GM12873 (cell line): ENCODE results near the gene CST6.

ENCODE experiments used
- TF ChIP-seq, protein P1 (sequence below): IDR thresholded peaks from 2 replicates; pipeline ENCODE4 v1.5.1; 2012; ENCODE audit warnings: low read depth, mild to moderate bottlenecking, moderate library complexity, low read length, control low read depth; ENCODE audit not compliant: insufficient read depth; ENCODE audit errors: missing control alignments

Gene CST6

GRCh38 chr11:66055021-66055420 is 43.2 kb downstream of the CST6 start:
- TF ChIP-seq, protein P1, sequence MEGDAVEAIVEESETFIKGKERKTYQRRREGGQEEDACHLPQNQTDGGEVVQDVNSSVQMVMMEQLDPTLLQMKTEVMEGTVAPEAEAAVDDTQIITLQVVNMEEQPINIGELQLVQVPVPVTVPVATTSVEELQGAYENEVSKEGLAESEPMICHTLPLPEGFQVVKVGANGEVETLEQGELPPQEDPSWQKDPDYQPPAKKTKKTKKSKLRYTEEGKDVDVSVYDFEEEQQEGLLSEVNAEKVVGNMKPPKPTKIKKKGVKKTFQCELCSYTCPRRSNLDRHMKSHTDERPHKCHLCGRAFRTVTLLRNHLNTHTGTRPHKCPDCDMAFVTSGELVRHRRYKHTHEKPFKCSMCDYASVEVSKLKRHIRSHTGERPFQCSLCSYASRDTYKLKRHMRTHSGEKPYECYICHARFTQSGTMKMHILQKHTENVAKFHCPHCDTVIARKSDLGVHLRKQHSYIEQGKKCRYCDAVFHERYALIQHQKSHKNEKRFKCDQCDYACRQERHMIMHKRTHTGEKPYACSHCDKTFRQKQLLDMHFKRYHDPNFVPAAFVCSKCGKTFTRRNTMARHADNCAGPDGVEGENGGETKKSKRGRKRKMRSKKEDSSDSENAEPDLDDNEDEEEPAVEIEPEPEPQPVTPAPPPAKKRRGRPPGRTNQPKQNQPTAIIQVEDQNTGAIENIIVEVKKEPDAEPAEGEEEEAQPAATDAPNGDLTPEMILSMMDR, result no peak

DNA sequence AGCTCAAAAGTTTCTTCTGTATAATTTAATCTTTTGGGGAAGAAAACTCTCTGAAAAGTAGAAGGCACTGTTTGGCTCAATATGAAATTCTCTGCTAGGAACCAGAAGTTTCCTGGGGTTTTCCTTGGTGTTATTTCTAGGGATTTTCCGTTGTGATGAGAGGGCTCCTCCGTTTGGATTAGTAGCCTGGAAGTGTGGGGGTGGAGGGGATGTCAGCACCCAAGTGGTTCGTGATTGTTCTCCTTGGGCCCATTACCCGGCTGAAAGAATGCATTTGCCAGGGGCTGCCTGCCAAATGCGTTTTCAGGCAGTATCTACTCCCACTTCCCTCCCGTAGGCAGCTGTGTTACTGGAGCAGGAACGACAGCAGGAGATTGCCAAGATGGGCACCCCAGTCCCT is 44.7 kb downstream of the CST6 start:
- TF ChIP-seq, protein P1, result no peak

GRCh38 chr11:66059966-66060680 is 48.3 kb downstream of the CST6 start:
- TF ChIP-seq, protein P1, result no peak

DNA sequence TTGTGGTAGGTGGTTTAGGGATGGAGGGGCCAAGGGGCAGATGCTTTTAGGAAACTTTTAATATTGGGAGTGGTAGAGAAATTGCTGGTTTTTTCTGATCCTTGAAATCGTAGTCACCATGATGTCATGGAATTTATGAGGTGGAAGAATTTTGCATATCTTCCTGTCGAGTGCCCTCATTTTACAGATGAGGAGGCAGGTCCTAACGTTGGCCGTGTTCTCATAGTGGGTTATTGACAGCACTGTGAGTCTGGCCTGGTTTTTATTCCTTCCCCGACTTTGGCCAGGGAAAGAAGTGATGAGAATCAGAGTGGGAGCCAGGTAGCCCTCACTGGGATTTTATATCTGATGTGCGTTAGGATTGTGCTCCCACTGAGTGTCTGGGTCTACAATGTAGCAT is 49.5 kb downstream of the CST6 start:
- TF ChIP-seq, protein P1, result no peak

DNA sequence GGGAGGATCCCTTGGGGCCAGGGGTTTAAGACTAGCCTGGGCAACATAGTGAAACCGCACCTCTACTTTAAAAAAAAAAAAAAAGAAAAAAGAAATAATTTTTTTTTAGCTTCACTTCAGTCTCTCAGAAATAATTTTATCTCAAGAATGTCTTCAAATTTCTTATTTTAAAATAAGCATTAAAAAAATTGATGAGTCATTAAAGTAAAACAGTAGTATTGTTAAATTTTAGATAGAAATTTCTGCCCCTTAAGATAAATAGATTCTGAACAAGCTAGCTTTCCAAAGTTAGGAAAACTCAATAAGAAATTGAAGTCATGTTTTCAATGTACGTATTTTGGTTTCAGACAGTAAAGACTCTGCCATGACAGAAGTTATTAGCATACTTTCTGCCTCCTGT is 50.6 kb downstream of the CST6 start:
- TF ChIP-seq, protein P1, result no peak
